ENCODE data around the gene TOR4A. TPM values are rescaled to one million over a fixed set of nuclear protein-coding genes. Genes with fewer than 3 reads are reported as not detected.

Gene TOR4A
- total RNA-seq, 1 experiment from 2014 or later, result 28.9 TPM

GRCh38 chr9:137286975-137287383 is 9.5 kb downstream of the TOR4A start:
- no peaks in the 10 kb centered on the region for H3F3A ChIP-seq (ENCODE audit: low read length, unreplicated experiment)
- peak; percentile 100 for ATAC-seq
- H3K36me3 ChIP-seq (ENCODE audit: low read depth, low read length), result no peaks in the 10 kb centered on the region
- H3K4me2 ChIP-seq (ENCODE audit: low read length), result no peak overlapping the region
- H3K4me3 ChIP-seq (ENCODE audit: low read length), result no peak overlapping the region
- no peaks in the 10 kb centered on the region for H3K79me2 ChIP-seq (ENCODE audit: low read length)
- intact Hi-C loops (cut with micrococcal nuclease), result loop anchor here (5.0 kb wide), 1 partner anchor 160 kb away; no protein-coding TSS in a partner anchor
- POLR2A ChIA-PET (ENCODE audit: unreplicated experiment), result interaction anchor here (0.7 kb wide), 1 partner anchor 10 kb away, joined by 3 read pairs; the partner anchor contains the start of gene TOR4A
- H4K20me1 ChIP-seq (ENCODE audit: low read length), result no peaks in the 10 kb centered on the region
- CTCF ChIA-PET, result interaction anchor here (0.5 to 1.2 kb wide), 9 partner anchors 9 to 318 kb away, joined by 3 to 5 read pairs (median 4); partner anchors contain the start of genes ARRDC1, MRPL41, NRARP and TOR4A
- no peak overlapping the region for H3K9ac ChIP-seq (ENCODE audit: low read length)
- no peak overlapping the region for H2AFZ ChIP-seq (ENCODE audit: low read length)
- H3K9me2 ChIP-seq (replicated peaks; ENCODE audit: low read length), result no peaks in the 10 kb centered on the region
- H3K27ac ChIP-seq (ENCODE audit: low read length), result no peak overlapping the region
- peak; percentile 72 for DNase-seq
- H3K9me3 ChIP-seq (ENCODE audit: low read length), result no peaks in the 10 kb centered on the region
- no peaks in the 10 kb centered on the region for H3K27me3 ChIP-seq (ENCODE audit: low read length)
- BruUV-seq (replicated peaks), result no TSS peak
- TF ChIP-seq EZH2phosphoT487 (IDR thresholded peaks at IDR 0.05; ENCODE audit: borderline replicate concordance, low read length) (no peak), CTCF (conservative IDR thresholded peaks at IDR 0.05; ENCODE audit: low read depth, low read length) (peak; percentile 70), EZH2 (IDR thresholded peaks at IDR 0.05; ENCODE audit: low read length, unreplicated experiment) (no peak)
- H3K4me1 ChIP-seq (ENCODE audit: insufficient read depth, low read length), result no peaks in the 10 kb centered on the region

GRCh38 chr9:137293094-137293481 is 15.6 kb downstream of the TOR4A start:
- DNase-seq (no peak), ATAC-seq (no peak)
- H4K20me1 ChIP-seq (ENCODE audit: low read length), result no peaks in the 10 kb centered on the region
- no peaks in the 10 kb centered on the region for H3K79me2 ChIP-seq (ENCODE audit: low read length)
- ChIA-PET CTCF (interaction anchor here (0.6 kb wide), 1 partner anchor 163 kb away, joined by 3 read pairs; no protein-coding TSS in a partner anchor), POLR2A (ENCODE audit: unreplicated experiment) (no interaction called here)
- H3K27me3 ChIP-seq (ENCODE audit: low read length), result no peaks in the 10 kb centered on the region
- 0 out of 2 replicates have a peak overlapping the region, but pooled peaks have one; percentile 89 for H2AFZ ChIP-seq (ENCODE audit: low read length)
- peaks cover 7% of the 10 kb centered on the region; the same call in 1 of the 2 replicates for H3K4me1 ChIP-seq (ENCODE audit: insufficient read depth, low read length)
- no peaks in the 10 kb centered on the region for H3F3A ChIP-seq (ENCODE audit: low read length, unreplicated experiment)
- no peak overlapping the region for H3K27ac ChIP-seq (ENCODE audit: low read length)
- no peaks in the 10 kb centered on the region for H3K36me3 ChIP-seq (ENCODE audit: low read depth, low read length)
- H3K9me3 ChIP-seq (ENCODE audit: low read length), result no peaks in the 10 kb centered on the region
- intact Hi-C loops (cut with micrococcal nuclease), result no loop called here
- no peak overlapping the region for H3K9ac ChIP-seq (ENCODE audit: low read length)
- TF ChIP-seq CTCF (conservative IDR thresholded peaks at IDR 0.05; ENCODE audit: low read depth, low read length) (no peak), EZH2phosphoT487 (IDR thresholded peaks at IDR 0.05; ENCODE audit: borderline replicate concordance, low read length) (no peak), EZH2 (IDR thresholded peaks at IDR 0.05; ENCODE audit: low read length, unreplicated experiment) (no peak)
- H3K9me2 ChIP-seq (replicated peaks; ENCODE audit: low read length), result no peaks in the 10 kb centered on the region
- BruUV-seq (replicated peaks), result TSS peak; percentile 15
- peak overlapping the region; percentile 77; the same call in 1 of the 2 replicates for H3K4me2 ChIP-seq (ENCODE audit: low read length)
- no peak overlapping the region for H3K4me3 ChIP-seq (ENCODE audit: low read length)

GRCh38 chr9:137293482-137294090 is 16.1 kb downstream of the TOR4A start:
- no peaks in the 10 kb centered on the region for H4K20me1 ChIP-seq (ENCODE audit: low read length)
- no peak overlapping the region; the same call in 1 of the 2 replicates for H3K9ac ChIP-seq (ENCODE audit: low read length)
- no peak for TF ChIP-seq EZH2phosphoT487 (IDR thresholded peaks at IDR 0.05; ENCODE audit: borderline replicate concordance, low read length)
- no peak for TF ChIP-seq EZH2 (IDR thresholded peaks at IDR 0.05; ENCODE audit: low read length, unreplicated experiment)
- TF ChIP-seq CTCF (conservative IDR thresholded peaks at IDR 0.05; ENCODE audit: low read depth, low read length), result no peak
- no peak overlapping the region for H3K27ac ChIP-seq (ENCODE audit: low read length)
- H3K79me2 ChIP-seq (ENCODE audit: low read length), result no peaks in the 10 kb centered on the region
- H3K4me1 ChIP-seq (ENCODE audit: insufficient read depth, low read length), result peaks cover 7% of the 10 kb centered on the region; the same call in 1 of the 2 replicates
- peak overlapping the region; percentile 55 for H3K4me3 ChIP-seq (ENCODE audit: low read length)
- H2AFZ ChIP-seq (ENCODE audit: low read length), result peak overlapping the region; percentile 89
- intact Hi-C loops (cut with micrococcal nuclease), result no loop called here
- no peaks in the 10 kb centered on the region for H3K9me2 ChIP-seq (replicated peaks; ENCODE audit: low read length)
- H3K9me3 ChIP-seq (ENCODE audit: low read length), result no peaks in the 10 kb centered on the region
- H3F3A ChIP-seq (ENCODE audit: low read length, unreplicated experiment), result no peaks in the 10 kb centered on the region
- ATAC-seq, result peak; percentile 34
- H3K27me3 ChIP-seq (ENCODE audit: low read length), result no peaks in the 10 kb centered on the region
- CTCF ChIA-PET, result interaction anchor here (0.6 kb wide), 3 partner anchors 23 to 164 kb away, joined by 3 to 4 read pairs (median 3); partner anchors contain the start of genes EXD3 and NOXA1
- no peaks in the 10 kb centered on the region for H3K36me3 ChIP-seq (ENCODE audit: low read depth, low read length)
- H3K4me2 ChIP-seq (ENCODE audit: low read length), result peak overlapping the region; percentile 77
- POLR2A ChIA-PET (ENCODE audit: unreplicated experiment), result interaction anchor here (0.6 kb wide), 1 partner anchor 50 kb away, joined by 3 read pairs; no protein-coding TSS in a partner anchor
- peak; percentile 5 for DNase-seq
- BruUV-seq (replicated peaks), result TSS peak; percentile 37
